Measurements from ENCODE around the gene RAPGEF1.
"Not testable (repeated sequence)": the region's sequence is repeated elsewhere in the genome, so short reads cannot be mapped to it uniquely, and the experiment has no call there.

RAPGEF1 gene

DNA sequence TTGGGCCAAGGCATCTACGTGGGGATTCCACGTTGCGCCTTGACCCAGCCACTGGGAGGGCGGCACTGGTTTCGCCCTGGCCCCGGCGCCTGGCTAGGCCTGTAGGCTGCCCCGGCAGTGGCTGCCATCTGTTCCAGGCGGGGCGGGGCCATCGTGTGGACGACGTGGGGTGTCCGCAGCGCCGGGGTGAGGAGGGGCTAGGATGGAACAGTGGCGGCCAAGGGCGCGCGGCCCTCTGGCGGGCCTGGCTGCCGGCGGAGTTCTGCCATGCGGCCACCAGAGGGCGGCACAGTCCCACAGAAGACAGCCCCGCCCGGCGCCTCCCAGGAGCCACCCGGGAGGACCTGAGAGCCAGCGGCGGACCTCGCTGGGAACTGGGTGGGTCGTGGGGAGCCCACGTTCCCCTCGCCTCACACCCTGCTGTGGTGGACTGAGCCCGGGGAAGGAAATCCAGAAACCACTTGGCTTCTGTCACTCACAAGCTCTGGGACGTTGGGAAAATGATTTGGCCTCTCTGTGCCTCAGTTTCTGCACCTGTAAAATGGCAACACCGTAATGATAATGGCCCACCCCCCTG is 22.6 kb upstream of the RAPGEF1 start:
- peak; percentile 45 for DNase-seq (ENCODE audit: low read depth)
- TF ChIP-seq, protein P1, sequence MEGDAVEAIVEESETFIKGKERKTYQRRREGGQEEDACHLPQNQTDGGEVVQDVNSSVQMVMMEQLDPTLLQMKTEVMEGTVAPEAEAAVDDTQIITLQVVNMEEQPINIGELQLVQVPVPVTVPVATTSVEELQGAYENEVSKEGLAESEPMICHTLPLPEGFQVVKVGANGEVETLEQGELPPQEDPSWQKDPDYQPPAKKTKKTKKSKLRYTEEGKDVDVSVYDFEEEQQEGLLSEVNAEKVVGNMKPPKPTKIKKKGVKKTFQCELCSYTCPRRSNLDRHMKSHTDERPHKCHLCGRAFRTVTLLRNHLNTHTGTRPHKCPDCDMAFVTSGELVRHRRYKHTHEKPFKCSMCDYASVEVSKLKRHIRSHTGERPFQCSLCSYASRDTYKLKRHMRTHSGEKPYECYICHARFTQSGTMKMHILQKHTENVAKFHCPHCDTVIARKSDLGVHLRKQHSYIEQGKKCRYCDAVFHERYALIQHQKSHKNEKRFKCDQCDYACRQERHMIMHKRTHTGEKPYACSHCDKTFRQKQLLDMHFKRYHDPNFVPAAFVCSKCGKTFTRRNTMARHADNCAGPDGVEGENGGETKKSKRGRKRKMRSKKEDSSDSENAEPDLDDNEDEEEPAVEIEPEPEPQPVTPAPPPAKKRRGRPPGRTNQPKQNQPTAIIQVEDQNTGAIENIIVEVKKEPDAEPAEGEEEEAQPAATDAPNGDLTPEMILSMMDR (conservative IDR thresholded peaks at IDR 0.05; ENCODE audit: control insufficient read depth, insufficient read depth, low read depth, low read length): peak; percentile 58

DNA sequence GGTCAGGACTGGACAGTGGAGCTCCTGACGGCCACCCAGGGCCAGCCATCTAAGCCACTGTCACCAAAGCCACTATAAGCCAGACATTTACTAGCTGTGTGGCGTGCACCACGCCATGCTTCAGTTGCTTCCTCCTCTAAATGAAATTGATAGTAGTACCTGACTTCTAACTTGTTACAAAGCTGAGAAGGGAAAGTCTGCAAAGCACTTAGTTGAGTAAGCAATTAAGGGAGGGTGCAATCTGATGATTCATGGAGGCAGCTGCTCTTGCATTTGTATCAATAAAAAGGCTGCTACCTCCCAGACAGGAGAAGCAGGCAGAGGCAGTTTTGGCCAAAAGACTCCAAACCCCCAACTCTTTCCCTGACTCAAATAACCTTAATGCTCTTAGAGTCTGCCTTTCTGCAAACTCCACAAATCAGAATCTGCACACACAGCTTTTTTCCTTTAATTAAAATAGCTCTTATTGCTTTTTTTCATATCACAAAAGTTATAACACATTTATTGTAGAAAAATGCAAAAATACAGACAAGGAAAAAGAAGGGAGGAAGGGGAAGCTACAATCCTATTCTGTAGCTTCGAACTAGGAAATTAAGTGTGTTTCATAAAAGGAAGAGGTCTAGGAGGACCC is 19.3 kb upstream of the RAPGEF1 start:
- no peak overlapping the region for H3K4me3 ChIP-seq (ENCODE audit: control insufficient read depth, low read depth, low read length)
- DNase-seq (ENCODE audit: low read depth): peak; percentile 46
- TF ChIP-seq, protein P1 (conservative IDR thresholded peaks at IDR 0.05; ENCODE audit: control insufficient read depth, insufficient read depth, low read depth, low read length): no peak

More for the DNA sequence above, 22.6 kb upstream of the RAPGEF1 start:
- no peak overlapping the region for H3K4me3 ChIP-seq (ENCODE audit: control insufficient read depth, low read depth, low read length)

DNA sequence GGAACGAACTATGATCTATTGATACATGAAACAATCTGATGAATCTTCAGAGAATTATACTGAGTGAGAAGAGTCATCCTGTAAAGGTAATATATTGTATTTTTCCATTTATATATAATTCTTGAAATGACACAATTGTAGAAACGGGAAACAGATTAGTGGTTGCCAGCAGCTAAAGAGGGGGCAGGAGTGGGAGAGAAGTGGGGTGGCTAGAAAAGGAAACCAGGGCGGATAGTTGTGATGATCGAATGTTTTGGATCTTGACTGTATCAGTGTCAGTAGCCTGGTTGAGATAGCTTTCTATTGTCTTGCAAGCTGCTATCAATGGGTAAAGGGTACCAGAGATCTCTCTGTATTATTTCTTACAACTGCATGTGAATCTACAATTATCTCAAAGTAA is 17.7 kb upstream of the RAPGEF1 start:
- TF ChIP-seq, protein P1 (conservative IDR thresholded peaks at IDR 0.05; ENCODE audit: control insufficient read depth, insufficient read depth, low read depth, low read length): no peak
- no peak for DNase-seq (ENCODE audit: low read depth)
- H3K4me3 ChIP-seq (ENCODE audit: control insufficient read depth, low read depth, low read length): no peak overlapping the region

DNA sequence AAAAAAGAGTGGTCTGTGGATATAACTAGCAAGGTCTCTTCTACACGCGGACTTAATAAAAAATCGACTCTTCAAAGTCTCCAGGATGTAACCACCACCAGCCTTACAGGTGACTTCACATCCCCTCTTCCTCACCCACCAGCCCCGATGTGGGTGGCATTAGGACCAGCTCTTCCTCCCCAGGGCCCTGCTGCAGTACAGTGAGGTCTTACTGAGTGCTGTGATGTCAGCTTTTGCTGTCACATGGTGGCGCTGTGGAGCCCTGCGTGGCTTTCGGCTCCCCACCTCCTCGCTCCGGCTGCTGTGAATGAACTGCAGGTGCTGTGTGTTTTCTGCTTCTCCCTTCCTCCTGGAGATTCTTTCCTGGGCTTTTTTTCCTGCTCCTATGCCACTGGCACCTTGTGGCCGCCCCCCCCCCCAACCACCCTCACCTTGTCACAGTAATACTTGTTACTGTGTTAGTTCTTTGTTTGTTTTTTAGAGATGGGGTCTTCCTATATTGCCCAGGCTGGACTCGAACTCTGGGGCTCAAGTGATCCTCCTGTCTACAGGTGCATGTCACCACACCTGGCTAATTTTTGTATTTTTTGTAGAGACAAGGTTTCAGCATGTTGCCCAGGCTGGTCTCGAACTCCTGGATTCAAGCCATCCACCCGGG is 15.8 kb upstream of the RAPGEF1 start:
- no peak overlapping the region for H3K4me3 ChIP-seq (ENCODE audit: control insufficient read depth, low read depth, low read length)
- TF ChIP-seq, protein P1 (conservative IDR thresholded peaks at IDR 0.05; ENCODE audit: control insufficient read depth, insufficient read depth, low read depth, low read length): peak; percentile 84
- peak; percentile 70 for DNase-seq (ENCODE audit: low read depth)

DNA sequence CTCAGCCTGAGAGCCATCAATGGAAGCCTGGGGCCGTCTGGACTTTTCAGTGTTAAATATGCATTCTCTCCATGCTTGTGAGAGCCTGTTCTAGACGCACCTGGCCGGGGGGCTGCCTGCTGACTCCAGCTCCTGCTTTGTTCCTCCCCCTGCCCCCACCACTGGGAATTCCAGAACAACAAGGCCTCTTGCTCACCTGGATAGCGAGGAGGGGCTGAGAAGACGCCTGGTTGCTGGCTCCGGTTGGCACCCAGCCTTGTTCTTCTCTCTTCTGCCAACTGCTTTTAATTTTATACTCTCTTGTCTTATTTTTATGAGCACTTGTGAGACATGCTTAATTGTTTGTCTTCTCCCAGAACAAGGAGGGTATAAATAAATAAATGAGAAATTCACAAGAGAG is 15.0 kb upstream of the RAPGEF1 start:
- H3K4me3 ChIP-seq (ENCODE audit: control insufficient read depth, low read depth, low read length): no peak overlapping the region
- TF ChIP-seq, protein P1 (conservative IDR thresholded peaks at IDR 0.05; ENCODE audit: control insufficient read depth, insufficient read depth, low read depth, low read length): no peak
- DNase-seq (ENCODE audit: low read depth): no peak

DNA sequence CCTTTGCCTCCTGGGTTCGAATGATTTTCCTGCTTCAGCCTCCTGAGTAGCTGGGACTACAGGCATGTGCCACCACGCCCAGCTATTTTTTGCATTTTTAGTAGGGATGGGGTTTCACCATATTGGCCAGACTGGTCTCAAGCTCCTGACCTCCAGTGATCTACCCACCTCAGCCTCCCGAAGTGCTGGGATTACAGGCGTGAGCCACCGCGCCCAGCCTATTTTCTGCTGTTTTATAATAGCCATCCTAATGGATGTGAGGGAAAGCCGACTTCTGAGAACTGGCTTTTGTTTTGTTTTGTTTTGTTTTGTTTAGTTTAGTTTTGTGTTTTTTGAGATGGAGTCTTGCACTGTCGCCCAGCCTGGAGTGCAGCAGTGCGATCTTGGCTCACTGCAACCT is 13.9 kb upstream of the RAPGEF1 start:
- DNase-seq (ENCODE audit: low read depth): not testable (repeated sequence)

DNA sequence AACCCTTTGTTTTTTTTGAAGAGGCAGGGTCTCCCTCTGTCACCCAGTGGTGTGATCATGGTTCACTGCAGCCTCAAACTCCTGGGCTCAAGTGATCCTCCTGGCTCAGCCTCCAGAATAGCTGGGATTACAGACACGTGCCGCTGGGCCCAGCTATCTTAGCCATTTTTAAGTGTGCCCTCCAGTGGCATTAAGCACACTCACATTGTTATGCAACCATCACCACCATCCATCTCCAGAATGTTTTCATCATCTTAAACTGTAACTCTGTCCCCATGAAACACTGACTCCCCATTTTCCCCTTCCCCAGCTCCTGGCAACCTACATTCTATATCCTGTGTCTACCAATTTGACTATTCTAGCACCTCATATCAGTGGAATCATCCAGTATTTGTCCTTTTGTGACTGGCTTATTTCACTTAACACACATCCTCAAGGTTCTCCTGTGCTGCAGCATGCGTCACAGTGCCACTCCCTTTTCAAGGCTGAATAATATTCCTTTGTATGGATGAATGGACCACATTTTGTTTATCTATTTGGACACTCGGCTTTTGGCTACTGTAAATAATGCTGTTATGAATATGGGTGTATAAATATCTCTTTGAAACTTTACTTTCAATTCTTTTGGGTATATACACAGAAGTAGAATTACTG is 12.5 kb upstream of the RAPGEF1 start:
- TF ChIP-seq, protein P1 (conservative IDR thresholded peaks at IDR 0.05; ENCODE audit: control insufficient read depth, insufficient read depth, low read depth, low read length): no peak
- DNase-seq (ENCODE audit: low read depth): no peak
- H3K4me3 ChIP-seq (ENCODE audit: control insufficient read depth, low read depth, low read length): no peak overlapping the region

More for the DNA sequence above, 13.9 kb upstream of the RAPGEF1 start:
- not testable (repeated sequence) for H3K4me3 ChIP-seq (ENCODE audit: control insufficient read depth, low read depth, low read length)
